Gastrocnemius medialis (tissue), 4 donors: ENCODE data around the gene TEX51.

Experiments used
- CTCF ChIP-seq, 5 experiments: fragments of 450-650 bp in 3 of 5; fragments of 200-600 bp in 2 of 5; sonication (generic) in 2 of 5; IDR thresholded peaks in 4 of 5; conservative IDR thresholded peaks in 1 of 5; 1 replicate in 4 of 5; 2 replicates in 1 of 5; pipeline ENCODE4 v1.5.1; 2016 to 2019; ENCODE audit warnings: antibody characterized with exemption in 5 of 5, mild to moderate bottlenecking in 3 of 5, moderate library complexity in 3 of 5
- POLR2A ChIP-seq, 2 donors: fragments of 450-650 bp; IDR thresholded peaks; one replicate each; pipeline ENCODE4 v1.6.1; 2017; ENCODE audit warnings: antibody characterized with exemption in 2 of 2, mild to moderate bottlenecking in 2 of 2, moderate library complexity in 2 of 2

GRCh38 chr2:126900646-126901319, 2.1 kb downstream of the TEX51 start:
- no peak for TF ChIP-seq CTCF (IDR thresholded peaks at IDR 0.05 in 4 of 5, conservative IDR thresholded peaks at IDR 0.05 in 1 of 5)
- TF ChIP-seq POLR2A (IDR thresholded peaks at IDR 0.05) = no peak
